GM18951 (cell line): ENCODE results near the gene SULT1C2.
"Not testable (repeated sequence)": the region's sequence is repeated elsewhere in the genome, so short reads cannot be mapped to it uniquely, and the experiment has no call there.

Experiments used
- POLR2A ChIP-seq: IDR thresholded peaks from 4 replicates; pipeline ENCODE4 v1.6.1; 2011; ENCODE audit warnings: mild to moderate bottlenecking; ENCODE audit not compliant: insufficient read length, insufficient read depth; ENCODE audit errors: extremely low read depth
- in situ Hi-C: fragments of 300-500 bp; cut with MboI; formaldehyde crosslinking; loops from one replicate; pipeline ENCODE4 v1.12.0; 2022; ENCODE audit warnings: low sequenced_read_pairs, mixed read lengths, inconsistent platforms; ENCODE audit not compliant: unreplicated experiment

Gene SULT1C2

GRCh38 chr2:108348816-108349570, 60.3 kb downstream of the SULT1C2 start:
- in situ Hi-C loops = loop anchor here (25.0 kb wide), 1 partner anchor 238 kb away; no protein-coding TSS in a partner anchor
- TF ChIP-seq POLR2A = no peak

- in situ Hi-C loops = loop anchor here (25.0 kb wide), 1 partner anchor 238 kb away; no protein-coding TSS in a partner anchor
- TF ChIP-seq POLR2A = no peak
Measured at GRCh38 chr2:108349571-108349928, 60.9 kb downstream of the SULT1C2 start.

GRCh38 chr2:108351889-108352288, 63.2 kb downstream of the SULT1C2 start:
- in situ Hi-C loops = no loop called here

DNA sequence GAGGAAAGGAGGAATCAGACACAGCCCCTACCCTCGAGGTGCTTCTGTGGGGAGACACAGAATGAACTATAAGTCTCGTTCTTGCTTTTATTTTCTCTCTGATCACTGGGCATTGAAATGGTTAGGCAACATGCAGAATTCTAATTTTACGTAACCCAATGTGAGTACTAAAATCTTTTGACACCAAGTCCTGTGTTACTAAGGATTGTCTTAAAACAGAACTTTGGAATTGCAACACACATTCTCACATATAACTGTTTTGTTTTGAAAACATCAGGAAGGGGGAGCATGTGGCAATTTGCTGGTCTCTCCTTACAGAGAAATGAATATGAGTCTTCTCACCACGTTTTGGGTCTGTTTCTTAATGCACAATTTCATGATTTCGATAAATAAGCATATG, 65.4 kb downstream of the SULT1C2 start:
- in situ Hi-C loops = no loop called here
- TF ChIP-seq POLR2A = no peak

More at GRCh38 chr2:108351889-108352288, 63.2 kb downstream of the SULT1C2 start:
- no peak for TF ChIP-seq POLR2A

DNA sequence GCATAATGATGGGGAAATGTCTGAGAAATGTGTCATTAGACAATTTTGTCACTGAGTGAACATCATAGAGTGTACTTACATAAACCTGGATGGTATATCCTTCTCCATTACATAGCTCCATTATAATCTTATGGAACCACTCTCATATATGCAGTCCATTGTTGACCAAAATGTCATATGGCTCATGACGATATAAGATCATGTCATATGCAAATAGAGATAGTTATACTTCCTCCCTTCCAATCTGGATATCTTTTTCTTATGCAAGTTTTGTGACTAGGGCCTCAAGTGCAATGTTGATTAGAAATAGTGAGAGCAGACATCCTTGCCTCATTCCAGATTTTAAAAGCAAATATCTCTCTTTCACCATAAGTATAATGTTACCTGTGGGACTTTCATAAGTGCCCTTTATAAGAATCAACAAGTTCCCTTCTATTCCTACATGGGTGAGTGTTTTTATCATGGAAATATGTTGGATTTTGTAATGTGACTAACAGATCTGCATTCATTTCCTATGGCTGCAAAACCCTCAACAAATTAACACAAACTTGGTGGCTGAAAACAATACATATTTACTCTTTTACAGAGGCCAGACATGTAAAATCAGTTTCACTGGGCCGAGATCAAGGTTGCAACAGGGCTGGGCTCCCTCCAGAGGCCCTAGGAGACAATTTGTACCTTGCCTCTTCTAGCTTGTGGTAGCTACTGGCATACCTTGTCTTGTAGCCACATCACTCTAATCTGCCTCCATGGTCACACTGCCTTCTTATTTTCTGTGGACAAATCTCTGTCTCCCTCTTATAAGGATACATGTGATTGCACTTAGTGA, 67.4 kb downstream of the SULT1C2 start:
- no peak for TF ChIP-seq POLR2A
- in situ Hi-C loops = no loop called here

DNA sequence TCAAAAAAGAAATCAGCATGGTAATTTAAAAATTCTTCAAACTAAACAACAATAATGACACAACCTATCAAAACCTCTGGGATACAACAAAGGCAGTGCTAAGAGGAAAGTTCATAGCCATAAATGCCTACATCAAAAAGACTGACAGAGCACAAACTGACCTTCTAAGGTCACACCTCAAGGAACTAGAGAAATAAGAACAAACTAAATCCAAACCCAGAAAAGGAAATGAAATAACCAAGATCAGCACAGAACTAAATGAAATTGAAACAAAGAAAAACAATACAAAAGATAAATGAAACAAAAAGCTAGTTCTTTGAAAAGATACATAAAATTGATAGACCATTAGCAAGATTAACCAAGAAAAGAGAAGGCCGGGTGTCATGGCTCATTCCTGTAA, 70.6 kb downstream of the SULT1C2 start:
- in situ Hi-C loops = not testable (repeated sequence)
